Esophagus squamous epithelium (tissue), 5 donors: ENCODE measurements around the gene NRG4. TPM values are rescaled to one million over a fixed set of nuclear protein-coding genes. Genes with fewer than 3 reads are reported as not detected.

Experiments
- DNase-seq: peaks from one replicate; lab custom pipeline; 2025; lab: John Stamatoyannopoulos, UW
- H3K27ac ChIP-seq, 4 donors: fragments of 200-600 bp; sonication (generic); one replicate each; pipeline ENCODE4 v1.5.1; 2016 to 2019; ENCODE audit warnings: mild to moderate bottlenecking in 1 of 4
- H3K27me3 ChIP-seq, 4 donors: fragments of 200-600 bp; sonication (generic); 1 replicate in 3 of 4; 2 replicates in 1 of 4; pipeline versions ENCODE4 v1.5.1 to v1.6.0; 2017 to 2021; ENCODE audit warnings: antibody characterized with exemption in 1 of 4
- H3K36me3 ChIP-seq, 3 donors: fragments of 200-600 bp; sonication (generic); one replicate each; pipeline ENCODE4 v1.5.1; 2016 to 2019
- H3K4me1 ChIP-seq, 3 donors: fragments of 200-600 bp; sonication (generic); one replicate each; pipeline ENCODE4 v1.5.1; 2017 to 2019
- H3K4me3 ChIP-seq, 4 donors: fragments of 200-600 bp; sonication (generic); 1 replicate in 3 of 4; 2 replicates in 1 of 4; pipeline ENCODE4 v1.5.1; 2016 to 2019; ENCODE audit warnings: mild to moderate bottlenecking in 2 of 4, moderate library complexity in 1 of 4
- H3K9me3 ChIP-seq, 3 donors: fragments of 200-600 bp; sonication (generic); one replicate each; pipeline ENCODE4 v1.5.1; 2016 to 2019
- POLR2A ChIP-seq, 4 donors: fragments of 450-650 bp; IDR thresholded peaks; one replicate each; pipeline ENCODE4 v1.6.1; 2017; ENCODE audit warnings: antibody characterized with exemption in 4 of 4, mild to moderate bottlenecking in 4 of 4, moderate library complexity in 3 of 4
- WGBS, 2 donors: methylation state at CpG; one replicate each; pipeline ENCODE4 v1.1.5; 2018; 5-methylcytosine and 5-hydroxymethylcytosine counted together
- intact Hi-C: fragments of 100-400 bp; cut with DNase I; formaldehyde crosslinking; loops from one replicate; pipeline ENCODE4 v1.15.0; 2022
- total RNA-seq, 4 donors: library from RNA; depleted of rRNA; stranded (reverse); fragments of >200 nt; gene quantifications; one replicate each; pipeline ENCODE4 v1.1.0, GENCODE V29; 2016
- TF ChIP-seq, protein P1 (sequence below), 6 experiments: fragments of 450-650 bp in 4 of 6; fragments of 200-600 bp in 2 of 6; sonication (generic) in 2 of 6; IDR thresholded peaks; one replicate each; pipeline ENCODE4 v1.5.1; 2016 to 2019; ENCODE audit warnings: antibody characterized with exemption in 6 of 6, mild to moderate bottlenecking in 4 of 6, moderate library complexity in 4 of 6
- donor health status: DM: yes; HTN: yes; CAD: no.

Gene NRG4
- total RNA-seq, 4 donors from 2014 or later: 0.83 to 2.8 (median 1.4) TPM

GRCh38 chr15:75905231-75905630, 107.0 kb downstream of the NRG4 start:
- Histone ChIP-seq H3K4me1 (peaks cover 0 to 27% (median 8%) of the 10 kb centered on the region in 3 donors), H3K27me3 (no peaks in the 10 kb centered on the region), H3K4me3 (peak overlapping the region in 2 of 4 donors; percentile 5 to 98), H3K9me3 (no peaks in the 10 kb centered on the region), H3K36me3 (peaks cover 0 to 34% (median 0%) of the 10 kb centered on the region in 3 donors), H3K27ac (no peak overlapping the region)
- intact Hi-C loops: no loop called here
- WGBS, 2 donors: 77 to 81% methylated on average over 5 of the region's 5 CpGs
- no peak for TF ChIP-seq POLR2A (IDR thresholded peaks at IDR 0.05)
- TF ChIP-seq, protein P1, sequence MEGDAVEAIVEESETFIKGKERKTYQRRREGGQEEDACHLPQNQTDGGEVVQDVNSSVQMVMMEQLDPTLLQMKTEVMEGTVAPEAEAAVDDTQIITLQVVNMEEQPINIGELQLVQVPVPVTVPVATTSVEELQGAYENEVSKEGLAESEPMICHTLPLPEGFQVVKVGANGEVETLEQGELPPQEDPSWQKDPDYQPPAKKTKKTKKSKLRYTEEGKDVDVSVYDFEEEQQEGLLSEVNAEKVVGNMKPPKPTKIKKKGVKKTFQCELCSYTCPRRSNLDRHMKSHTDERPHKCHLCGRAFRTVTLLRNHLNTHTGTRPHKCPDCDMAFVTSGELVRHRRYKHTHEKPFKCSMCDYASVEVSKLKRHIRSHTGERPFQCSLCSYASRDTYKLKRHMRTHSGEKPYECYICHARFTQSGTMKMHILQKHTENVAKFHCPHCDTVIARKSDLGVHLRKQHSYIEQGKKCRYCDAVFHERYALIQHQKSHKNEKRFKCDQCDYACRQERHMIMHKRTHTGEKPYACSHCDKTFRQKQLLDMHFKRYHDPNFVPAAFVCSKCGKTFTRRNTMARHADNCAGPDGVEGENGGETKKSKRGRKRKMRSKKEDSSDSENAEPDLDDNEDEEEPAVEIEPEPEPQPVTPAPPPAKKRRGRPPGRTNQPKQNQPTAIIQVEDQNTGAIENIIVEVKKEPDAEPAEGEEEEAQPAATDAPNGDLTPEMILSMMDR (IDR thresholded peaks at IDR 0.05): no peak
- DNase-seq: no peak

- peaks cover 0 to 27% (median 8%) of the 10 kb centered on the region in 3 donors for H3K4me1 ChIP-seq
- H3K36me3 ChIP-seq: peaks cover 0 to 32% (median 0%) of the 10 kb centered on the region in 3 donors
- no peaks in the 10 kb centered on the region for H3K27me3 ChIP-seq
- DNase-seq: peak; percentile 56
- intact Hi-C loops: no loop called here
- no peaks in the 10 kb centered on the region for H3K9me3 ChIP-seq
- H3K4me3 ChIP-seq: peak within 1 kb of the TSS; percentile 59 to 98 (median 93)
- peak within 1 kb of the TSS; percentile 80 to 92 (median 89) for H3K27ac ChIP-seq
- TF ChIP-seq, protein P1 (IDR thresholded peaks at IDR 0.05): no peak
- TF ChIP-seq POLR2A (IDR thresholded peaks at IDR 0.05): peak in 3 of 4 donors; percentile 11 to 79 (median 72)
- 2 to 6% methylated on average over 17 to 38 of the region's 63 CpGs for WGBS, 2 donors
These were observed 108.6 kb downstream of the NRG4 start, which contains the start of gene FBXO22 for GRCh38 chr15:75903331-75904239. Gene FBXO22 (plus strand): TSS chr15:75903878. CDS start chr15:75903964, 86 bp downstream.

GRCh38 chr15:75902129-75902557, 110.1 kb downstream of the NRG4 start:
- Histone ChIP-seq H3K27ac (no peak overlapping the region), H3K4me1 (peaks cover 0 to 27% (median 8%) of the 10 kb centered on the region in 3 donors), H3K4me3 (no peak overlapping the region), H3K9me3 (no peaks in the 10 kb centered on the region), H3K27me3 (no peaks in the 10 kb centered on the region), H3K36me3 (peaks cover 0 to 38% (median 0%) of the 10 kb centered on the region in 3 donors)
- TF ChIP-seq, protein P1 (IDR thresholded peaks at IDR 0.05): no peak
- no peak for TF ChIP-seq POLR2A (IDR thresholded peaks at IDR 0.05)
- DNase-seq: no peak
- intact Hi-C loops: no loop called here
- 66 to 79% methylated on average over 8 of the region's 8 CpGs for WGBS, 2 donors

DNA sequence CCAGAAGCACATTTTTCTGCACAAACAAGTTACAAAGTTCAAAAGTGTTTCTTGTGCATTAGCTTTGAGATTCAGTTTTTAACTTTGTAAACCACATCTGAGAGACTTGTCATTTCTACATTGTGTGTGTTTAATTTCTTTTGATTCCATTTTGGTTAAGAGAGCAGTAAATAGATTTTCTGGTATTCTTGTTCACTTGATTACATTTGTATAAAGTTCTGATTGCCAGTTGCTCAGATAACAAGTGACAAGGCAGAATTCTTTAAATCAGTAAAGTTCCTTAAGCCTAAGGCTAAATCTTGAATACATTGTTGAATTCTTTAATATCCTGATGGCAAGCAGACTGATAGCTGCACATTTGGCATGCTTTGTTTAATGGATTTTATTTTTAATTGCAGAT, 111.6 kb downstream of the NRG4 start:
- H3K4me3 ChIP-seq: no peak overlapping the region
- no peaks in the 10 kb centered on the region for H3K9me3 ChIP-seq
- H3K36me3 ChIP-seq: peaks cover 0 to 30% (median 0%) of the 10 kb centered on the region in 3 donors
- no peak overlapping the region for H3K27ac ChIP-seq
- H3K27me3 ChIP-seq: no peaks in the 10 kb centered on the region
- intact Hi-C loops: no loop called here
- H3K4me1 ChIP-seq: peaks cover 0 to 21% (median 8%) of the 10 kb centered on the region in 3 donors
- TF ChIP-seq, protein P1 (IDR thresholded peaks at IDR 0.05): no peak
- no peak for TF ChIP-seq POLR2A (IDR thresholded peaks at IDR 0.05)
- DNase-seq: no peak

DNA sequence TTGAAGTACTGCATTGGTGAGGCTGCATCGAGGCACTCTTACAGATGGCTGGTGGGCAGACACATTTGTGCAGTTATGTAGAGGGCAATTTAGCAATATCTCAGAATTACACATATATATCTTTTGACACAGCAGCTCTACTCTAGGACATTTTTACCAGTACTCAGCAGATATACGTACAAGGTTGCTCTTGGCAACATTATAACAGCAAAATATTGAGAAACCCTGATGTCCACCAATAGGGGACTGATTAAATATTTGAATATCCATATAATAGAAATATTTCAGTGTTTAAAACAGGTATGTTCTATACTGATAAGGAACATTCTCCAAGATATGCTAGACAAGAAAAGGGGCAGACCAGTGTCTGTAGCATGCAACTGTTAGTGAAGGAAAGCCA, 116.5 kb downstream of the NRG4 start:
- H3K9me3 ChIP-seq: no peaks in the 10 kb centered on the region
- no peak for DNase-seq
- peaks cover 0 to 54% (median 0%) of the 10 kb centered on the region in 3 donors for H3K36me3 ChIP-seq
- H3K4me1 ChIP-seq: peaks cover 0 to 6% (median 0%) of the 10 kb centered on the region in 3 donors
- H3K27me3 ChIP-seq: no peaks in the 10 kb centered on the region
- H3K4me3 ChIP-seq: no peak overlapping the region
- intact Hi-C loops: no loop called here
- 71 to 77% methylated on average over 2 of the region's 2 CpGs for WGBS, 2 donors
- TF ChIP-seq POLR2A (IDR thresholded peaks at IDR 0.05): no peak
- TF ChIP-seq, protein P1 (IDR thresholded peaks at IDR 0.05): no peak
- H3K27ac ChIP-seq: no peak overlapping the region
